Activated CD4-positive, alpha-beta T cell treated with anti-CD3 and anti-CD28 coated beads, Interleukin-2, amount 10 ng/mL, durations not matched to agents 24 days and 14 days (primary cell): ENCODE measurements around the gene EXOC4. TPM values are rescaled to one million over a fixed set of nuclear protein-coding genes. Genes with fewer than 3 reads are reported as not detected.

Experiments
- DNase-seq: peaks from one replicate; pipeline ENCODE4 v3.0.0; 2022
- H3K27ac Mint-ChIP-seq: one replicate; pipeline ENCODE4 v1.8.0; 2022; ENCODE audit warnings: mild to moderate bottlenecking, mixed read lengths
- H3K27me3 Mint-ChIP-seq: one replicate; pipeline ENCODE4 v1.8.0; 2022; ENCODE audit warnings: mixed read lengths
- H3K36me3 Mint-ChIP-seq: one replicate; pipeline ENCODE4 v1.8.0; 2022; ENCODE audit warnings: low read depth, mild to moderate bottlenecking, mixed read lengths
- H3K4me1 Mint-ChIP-seq: one replicate; pipeline ENCODE4 v1.8.0; 2021; ENCODE audit warnings: mixed read lengths
- H3K4me3 Mint-ChIP-seq: one replicate; pipeline ENCODE4 v1.8.0; 2022; ENCODE audit warnings: mild to moderate bottlenecking, moderate library complexity, mixed read lengths
- H3K9me3 Mint-ChIP-seq: one replicate; pipeline ENCODE4 v1.8.0; 2021; ENCODE audit warnings: mixed read lengths
- intact Hi-C: fragments of 100-400 bp; cut with micrococcal nuclease; formaldehyde crosslinking; loops from one replicate; pipeline ENCODE4 v1.15.1; 2023
- total RNA-seq: library from RNA; stranded (reverse); gene quantifications from 2 replicates; pipeline ENCODE4 v1.2.3, GENCODE V29; 2022

EXOC4 gene
- total RNA-seq, 1 donor from 2014 or later: 53.0 TPM

DNA sequence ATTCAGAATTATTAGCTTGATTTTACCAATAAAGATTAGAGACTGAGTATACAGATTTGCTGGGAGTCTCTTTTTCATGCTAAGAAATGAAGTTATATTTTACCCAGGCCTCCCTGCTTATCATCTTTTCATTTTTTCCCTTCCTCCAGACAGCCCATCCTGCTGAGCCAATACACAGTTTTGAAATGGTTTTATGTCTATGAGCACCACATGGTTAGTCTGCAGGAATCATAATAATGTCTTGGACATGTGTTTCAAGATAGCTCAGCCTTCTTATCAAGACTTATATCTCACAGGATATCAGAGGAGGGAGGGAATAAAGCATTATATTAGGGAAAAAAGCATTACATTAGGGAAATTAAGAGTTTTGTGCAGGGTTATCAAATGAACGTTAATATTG is 157.1 kb downstream of the EXOC4 start:
- peaks cover 4% of the 10 kb centered on the region for H3K36me3 Mint-ChIP-seq
- no peak overlapping the region for H3K4me3 Mint-ChIP-seq
- intact Hi-C loops: no loop called here
- DNase-seq: no peak
- H3K4me1 Mint-ChIP-seq: no peaks in the 10 kb centered on the region
- no peak overlapping the region for H3K27ac Mint-ChIP-seq
- H3K9me3 Mint-ChIP-seq: peaks cover 8% of the 10 kb centered on the region
- no peaks in the 10 kb centered on the region for H3K27me3 Mint-ChIP-seq

- Mint-ChIP-seq H3K27me3 (no peaks in the 10 kb centered on the region), H3K9me3 (peaks cover 8% of the 10 kb centered on the region), H3K27ac (no peak overlapping the region), H3K4me1 (no peaks in the 10 kb centered on the region), H3K36me3 (peaks cover 4% of the 10 kb centered on the region), H3K4me3 (no peak overlapping the region)
- intact Hi-C loops: no loop called here
- DNase-seq: no peak
Measured at GRCh38 chr7:133411395-133411794, 158.5 kb downstream of the EXOC4 start.

DNA sequence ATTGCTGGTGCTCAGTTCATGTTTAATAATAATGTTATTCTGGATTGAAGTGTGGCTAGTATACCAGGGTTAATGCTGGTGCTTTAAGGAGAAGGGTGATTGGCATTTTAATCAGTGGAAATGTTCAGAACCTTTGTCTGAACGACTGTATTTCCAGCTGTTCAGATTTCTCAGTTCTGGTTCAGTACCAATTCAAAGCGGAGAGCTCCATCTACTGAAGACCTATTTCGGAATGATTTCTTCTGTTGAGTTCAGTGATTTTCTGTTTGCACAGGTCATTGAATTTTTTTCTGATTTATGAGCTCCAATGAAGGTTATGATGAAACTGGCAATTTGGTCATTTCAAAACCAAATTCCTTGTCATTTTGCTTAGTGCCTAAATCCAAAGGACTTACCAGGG is 160.1 kb downstream of the EXOC4 start:
- Mint-ChIP-seq H3K4me3 (no peak overlapping the region), H3K27ac (no peak overlapping the region), H3K27me3 (no peaks in the 10 kb centered on the region), H3K9me3 (peaks cover 5% of the 10 kb centered on the region), H3K36me3 (peaks cover 2% of the 10 kb centered on the region), H3K4me1 (no peaks in the 10 kb centered on the region)
- no peak for DNase-seq
- intact Hi-C loops: no loop called here

DNA sequence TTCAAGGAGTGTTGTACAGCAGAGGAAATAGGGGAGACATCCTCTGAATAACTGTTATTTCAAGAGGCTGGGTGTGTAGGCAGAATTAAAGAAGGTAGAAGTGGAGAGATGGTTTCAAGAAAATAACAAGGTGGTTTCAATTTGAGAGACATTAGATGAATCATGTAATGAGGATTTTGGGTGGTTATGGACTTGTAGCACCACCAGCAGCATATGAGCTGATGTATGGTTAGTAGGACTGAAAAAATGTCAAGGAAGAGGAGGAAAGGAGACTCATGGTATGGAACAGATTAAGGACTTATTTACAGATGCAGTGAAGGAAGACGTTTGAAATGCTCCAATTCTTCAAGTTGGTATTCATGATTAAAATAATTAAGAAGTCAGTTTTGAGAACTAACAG is 166.2 kb downstream of the EXOC4 start:
- intact Hi-C loops: no loop called here
- peaks cover 6% of the 10 kb centered on the region for H3K9me3 Mint-ChIP-seq

GRCh38 chr7:133423618-133424017 is 170.7 kb downstream of the EXOC4 start:
- Mint-ChIP-seq H3K4me3 (no peak overlapping the region), H3K4me1 (peaks cover 10% of the 10 kb centered on the region), H3K27ac (no peak overlapping the region), H3K27me3 (no peaks in the 10 kb centered on the region), H3K36me3 (peaks cover 17% of the 10 kb centered on the region), H3K9me3 (peaks cover 17% of the 10 kb centered on the region)
- DNase-seq: no peak
- intact Hi-C loops: no loop called here

More for the DNA sequence above, 166.2 kb downstream of the EXOC4 start:
- no peak for DNase-seq
- H3K36me3 Mint-ChIP-seq: peaks cover 3% of the 10 kb centered on the region
- peaks cover 6% of the 10 kb centered on the region for H3K4me1 Mint-ChIP-seq
- no peaks in the 10 kb centered on the region for H3K27me3 Mint-ChIP-seq
- no peak overlapping the region for H3K4me3 Mint-ChIP-seq
- no peak overlapping the region for H3K27ac Mint-ChIP-seq

- intact Hi-C loops: no loop called here
- no peak for DNase-seq
Measured at GRCh38 chr7:133428326-133428725, 175.4 kb downstream of the EXOC4 start.

DNA sequence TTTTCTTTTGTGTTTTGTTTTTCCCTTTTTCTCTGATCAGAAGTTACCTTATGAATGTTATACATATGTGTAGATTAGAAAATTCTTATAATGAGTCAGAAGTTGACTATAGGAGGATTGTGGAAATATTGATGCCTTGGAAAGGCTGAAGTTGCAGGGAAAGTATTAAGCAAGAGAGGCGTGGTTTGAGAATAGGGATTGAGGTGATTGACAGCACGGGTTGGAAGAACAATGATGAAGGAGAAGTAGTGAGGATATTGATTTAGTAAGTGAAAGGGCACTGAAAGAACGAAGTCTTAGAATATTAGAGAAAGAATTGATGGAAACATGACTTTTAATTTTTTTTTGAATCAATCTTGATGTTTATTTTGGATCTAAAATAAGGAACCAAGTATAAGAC is 176.0 kb downstream of the EXOC4 start:
- peaks cover 14% of the 10 kb centered on the region for H3K36me3 Mint-ChIP-seq
- H3K4me3 Mint-ChIP-seq: no peak overlapping the region
- DNase-seq: no peak
- H3K4me1 Mint-ChIP-seq: peaks cover 7% of the 10 kb centered on the region
- peaks cover 10% of the 10 kb centered on the region for H3K9me3 Mint-ChIP-seq
- no peaks in the 10 kb centered on the region for H3K27me3 Mint-ChIP-seq
- H3K27ac Mint-ChIP-seq: no peak overlapping the region
- intact Hi-C loops: no loop called here

More at GRCh38 chr7:133428326-133428725, 175.4 kb downstream of the EXOC4 start:
- H3K9me3 Mint-ChIP-seq: peaks cover 10% of the 10 kb centered on the region
- no peaks in the 10 kb centered on the region for H3K27me3 Mint-ChIP-seq
- H3K4me3 Mint-ChIP-seq: no peak overlapping the region
- no peak overlapping the region for H3K27ac Mint-ChIP-seq
- H3K4me1 Mint-ChIP-seq: peaks cover 7% of the 10 kb centered on the region
- H3K36me3 Mint-ChIP-seq: peaks cover 14% of the 10 kb centered on the region

- peaks cover 11% of the 10 kb centered on the region for H3K36me3 Mint-ChIP-seq
- H3K27ac Mint-ChIP-seq: no peak overlapping the region
- intact Hi-C loops: no loop called here
- H3K9me3 Mint-ChIP-seq: peaks cover 7% of the 10 kb centered on the region
- peaks cover 7% of the 10 kb centered on the region for H3K4me1 Mint-ChIP-seq
- no peaks in the 10 kb centered on the region for H3K27me3 Mint-ChIP-seq
- H3K4me3 Mint-ChIP-seq: no peak overlapping the region
- DNase-seq: no peak
Measured at GRCh38 chr7:133429371-133429770, 176.5 kb downstream of the EXOC4 start.

DNA sequence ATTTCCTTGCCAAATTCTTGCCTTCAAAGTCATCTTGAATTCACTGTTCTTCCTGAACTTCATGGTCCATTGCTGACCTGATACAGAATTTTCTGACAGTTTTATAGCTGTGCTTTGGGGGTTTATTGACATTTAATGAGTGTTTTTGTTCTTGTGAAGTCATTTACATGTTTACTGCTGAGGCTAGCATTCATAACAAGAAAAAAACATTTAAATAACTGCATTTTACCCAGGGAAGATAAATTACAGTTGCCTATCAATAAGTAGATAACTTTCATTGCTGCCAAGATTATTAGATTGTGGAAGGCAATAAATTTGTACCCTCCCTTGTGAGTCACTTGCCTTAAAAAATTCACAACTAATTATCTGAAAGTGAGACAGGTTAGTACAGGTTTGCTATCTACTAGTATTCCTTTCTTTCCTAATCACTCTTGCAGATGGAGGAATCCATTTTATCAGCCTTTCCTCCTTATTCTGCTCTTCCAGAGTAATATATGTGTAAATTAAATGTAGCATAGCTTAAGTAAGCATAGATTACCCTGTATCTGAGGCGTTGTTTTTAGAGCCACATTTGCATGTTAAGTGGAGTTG is 178.4 kb downstream of the EXOC4 start:
- no peak overlapping the region for H3K4me3 Mint-ChIP-seq
- no peak for DNase-seq
- no peak overlapping the region for H3K27ac Mint-ChIP-seq
- H3K9me3 Mint-ChIP-seq: no peaks in the 10 kb centered on the region
- peaks cover 3% of the 10 kb centered on the region for H3K4me1 Mint-ChIP-seq
- peaks cover 2% of the 10 kb centered on the region for H3K36me3 Mint-ChIP-seq
- H3K27me3 Mint-ChIP-seq: no peaks in the 10 kb centered on the region
- intact Hi-C loops: no loop called here

GRCh38 chr7:133433165-133433812 is 180.4 kb downstream of the EXOC4 start:
- Mint-ChIP-seq H3K27me3 (no peaks in the 10 kb centered on the region), H3K4me1 (no peaks in the 10 kb centered on the region), H3K36me3 (no peaks in the 10 kb centered on the region), H3K9me3 (no peaks in the 10 kb centered on the region), H3K4me3 (no peak overlapping the region), H3K27ac (no peak overlapping the region)
- no peak for DNase-seq
- intact Hi-C loops: no loop called here

DNA sequence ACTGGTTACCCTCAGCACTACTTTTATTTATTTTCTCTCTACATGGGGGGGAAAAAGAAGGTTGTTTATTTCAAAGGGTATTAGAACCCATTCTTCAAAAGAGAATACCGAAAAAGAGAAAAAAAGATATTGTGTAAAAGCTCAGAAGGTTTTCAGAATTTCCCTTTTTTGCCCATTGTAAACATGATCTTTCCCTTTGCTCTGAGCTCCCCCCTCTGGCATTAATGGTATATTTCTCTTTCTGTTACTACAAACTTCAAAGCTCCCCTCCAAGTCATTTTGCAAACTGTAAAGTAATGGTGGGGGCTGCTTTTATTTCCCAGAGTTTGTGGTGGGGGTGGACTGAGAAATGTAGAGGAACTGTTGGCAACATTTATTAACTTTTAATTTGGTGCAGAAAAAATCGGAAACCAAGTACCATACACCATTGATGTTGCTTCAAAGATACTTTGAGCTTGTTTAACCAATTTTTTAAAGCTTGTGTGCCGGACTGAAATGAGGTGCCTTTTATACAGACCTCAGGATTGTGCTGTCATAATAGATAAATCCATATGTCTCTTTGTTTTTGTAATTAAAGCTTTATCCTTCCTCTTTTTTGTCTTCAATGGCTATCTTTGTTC is 181.5 kb downstream of the EXOC4 start:
- intact Hi-C loops: loop anchor here (2.0 kb wide), 1 partner anchor 854 kb away; no protein-coding TSS in a partner anchor
- no peaks in the 10 kb centered on the region for H3K36me3 Mint-ChIP-seq

DNA sequence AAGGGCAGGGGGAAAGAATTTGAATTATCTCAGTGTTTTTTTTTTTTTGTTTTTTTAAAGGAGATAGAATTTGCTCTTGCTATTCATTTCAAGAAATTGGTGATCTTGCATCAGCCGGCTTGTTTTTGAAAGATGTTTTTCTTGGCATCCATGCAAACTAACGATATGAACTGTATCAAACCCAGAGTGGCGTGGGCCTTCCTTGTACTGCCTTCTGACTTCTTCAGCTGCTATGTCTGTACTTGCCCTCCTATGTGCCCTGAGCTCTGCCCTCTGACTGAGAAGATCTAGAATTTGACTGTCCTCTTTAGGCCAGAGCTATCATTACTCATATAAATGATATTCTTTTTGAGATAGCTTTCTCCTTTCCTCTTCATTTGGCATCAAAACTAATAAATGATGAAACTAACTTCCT is 183.1 kb downstream of the EXOC4 start:
- Mint-ChIP-seq H3K4me1 (no peaks in the 10 kb centered on the region), H3K4me3 (no peak overlapping the region), H3K27me3 (no peaks in the 10 kb centered on the region), H3K36me3 (no peaks in the 10 kb centered on the region), H3K27ac (no peak overlapping the region), H3K9me3 (no peaks in the 10 kb centered on the region)
- DNase-seq: no peak
- intact Hi-C loops: no loop called here

More for the DNA sequence above, 181.5 kb downstream of the EXOC4 start:
- Mint-ChIP-seq H3K4me3 (no peak overlapping the region), H3K27ac (no peak overlapping the region), H3K4me1 (no peaks in the 10 kb centered on the region), H3K9me3 (no peaks in the 10 kb centered on the region), H3K27me3 (no peaks in the 10 kb centered on the region)
- DNase-seq: no peak

- H3K27me3 Mint-ChIP-seq: no peaks in the 10 kb centered on the region
- no peaks in the 10 kb centered on the region for H3K9me3 Mint-ChIP-seq
- no peaks in the 10 kb centered on the region for H3K36me3 Mint-ChIP-seq
- no peak overlapping the region for H3K27ac Mint-ChIP-seq
- intact Hi-C loops: no loop called here
- H3K4me3 Mint-ChIP-seq: no peak overlapping the region
- DNase-seq: no peak
- H3K4me1 Mint-ChIP-seq: no peaks in the 10 kb centered on the region
Measured at GRCh38 chr7:133437544-133437943, 184.7 kb downstream of the EXOC4 start.

GRCh38 chr7:133442818-133443217 is 189.9 kb downstream of the EXOC4 start:
- intact Hi-C loops: no loop called here
- H3K4me1 Mint-ChIP-seq: no peaks in the 10 kb centered on the region
- no peaks in the 10 kb centered on the region for H3K36me3 Mint-ChIP-seq
- no peak overlapping the region for H3K27ac Mint-ChIP-seq
- H3K27me3 Mint-ChIP-seq: no peaks in the 10 kb centered on the region
- no peaks in the 10 kb centered on the region for H3K9me3 Mint-ChIP-seq
- no peak overlapping the region for H3K4me3 Mint-ChIP-seq
- no peak for DNase-seq
